CD14-positive monocyte (primary cell): ENCODE data around the gene PREP. TPM values are rescaled to one million over a fixed set of nuclear protein-coding genes. Genes with fewer than 3 reads are reported as not detected.

ENCODE experiments used
- DNase-seq, 3 donors: peaks; one replicate each; pipeline ENCODE4 v3.0.0-alpha.2; 2011 to 2022
- H2AFZ ChIP-seq: 2 replicates; pipeline ENCODE4 v1.6.0; 2012; ENCODE audit warnings: mild to moderate bottlenecking, low read depth, low read length, inconsistent platforms; ENCODE audit not compliant: insufficient read depth, poor library complexity, severe bottlenecking
- H3K27ac ChIP-seq, 2 donors: 1 replicate in 1 of 2; 2 replicates in 1 of 2; pipeline ENCODE4 v1.5.1; 2012 to 2013; ENCODE audit warnings: low read length in 2 of 2, control low read depth in 1 of 2, inconsistent platforms in 1 of 2, low read depth in 1 of 2, mild to moderate bottlenecking in 1 of 2
- H3K27me3 ChIP-seq, 2 donors: one replicate each; pipeline versions ENCODE4 v1.6.0 to v1.6.1; 2011 to 2013; ENCODE audit warnings: low read length in 2 of 2; ENCODE audit not compliant: control insufficient read depth in 2 of 2, insufficient read depth in 2 of 2
- H3K36me3 ChIP-seq, 2 donors: replicated peaks in 1 of 2; 1 replicate in 1 of 2; 2 replicates in 1 of 2; pipeline versions ENCODE4 v1.5.1 to v1.6.1; 2012 to 2013; ENCODE audit warnings: low read length in 2 of 2, control low read depth in 1 of 2, inconsistent platforms in 1 of 2, mild to moderate bottlenecking in 1 of 2; ENCODE audit not compliant: insufficient read depth in 2 of 2, control insufficient read depth in 1 of 2
- H3K4me1 ChIP-seq, 2 donors: 1 replicate in 1 of 2; 2 replicates in 1 of 2; pipeline versions ENCODE4 v1.5.1 to v1.6.1; 2012 to 2013; ENCODE audit warnings: low read length in 2 of 2, control low read depth in 1 of 2, inconsistent platforms in 1 of 2, mild to moderate bottlenecking in 1 of 2, moderate library complexity in 1 of 2; ENCODE audit not compliant: insufficient read depth in 2 of 2, control insufficient read depth in 1 of 2
- H3K4me2 ChIP-seq: replicated peaks from 2 replicates; pipeline ENCODE3; 2012; ENCODE audit warnings: low read length, moderate library complexity, mild to moderate bottlenecking; ENCODE audit not compliant: poor library complexity, severe bottlenecking; ENCODE audit errors: extremely low read depth
- H3K4me3 ChIP-seq, 3 experiments: fragments of 200-600 bp in 1 of 3; sonication (generic) in 1 of 3; replicated peaks in 1 of 3; 1 replicate in 2 of 3; 2 replicates in 1 of 3; pipeline ENCODE4 v1.5.1; 2011 to 2013; ENCODE audit warnings: low read length in 3 of 3, mild to moderate bottlenecking in 3 of 3, control low read depth in 2 of 3, low read depth in 2 of 3, inconsistent platforms in 1 of 3, moderate library complexity in 1 of 3
- H3K79me2 ChIP-seq: 2 replicates; pipeline ENCODE4 v1.6.0; 2012; ENCODE audit warnings: mild to moderate bottlenecking, control low read depth, inconsistent platforms, low read length, moderate library complexity; ENCODE audit not compliant: insufficient read depth
- H3K9ac ChIP-seq: 2 replicates; pipeline ENCODE4 v1.6.0; 2017; ENCODE audit warnings: low read length, mild to moderate bottlenecking; ENCODE audit not compliant: insufficient read depth, poor library complexity, severe bottlenecking
- H3K9me3 ChIP-seq, 2 donors: replicated peaks in 1 of 2; 1 replicate in 1 of 2; 2 replicates in 1 of 2; pipeline versions ENCODE4 v1.5.1 to v1.6.1; 2012 to 2013; ENCODE audit warnings: low read length in 2 of 2, control low read depth in 1 of 2; ENCODE audit not compliant: control insufficient read depth in 1 of 2, insufficient read depth in 1 of 2
- H4K20me1 ChIP-seq: 2 replicates; pipeline ENCODE4 v1.6.0; 2012; ENCODE audit warnings: mild to moderate bottlenecking, low read length, control low read depth, moderate library complexity; ENCODE audit not compliant: insufficient read depth
- H3K27ac Mint-ChIP-seq, 7 donors: one replicate each; pipeline ENCODE4 v1.8.0; 2020; ENCODE audit warnings: mild to moderate bottlenecking in 7 of 7, mixed read lengths in 7 of 7, moderate library complexity in 6 of 7, inconsistent platforms in 2 of 7
- H3K27me3 Mint-ChIP-seq, 3 donors: one replicate each; pipeline ENCODE4 v1.8.0; 2021 to 2022; ENCODE audit warnings: low read depth in 3 of 3, mild to moderate bottlenecking in 3 of 3, mixed read lengths in 3 of 3, moderate library complexity in 3 of 3, inconsistent platforms in 1 of 3
- H3K36me3 Mint-ChIP-seq, 2 donors: one replicate each; pipeline ENCODE4 v1.8.0; 2020; ENCODE audit warnings: mixed read lengths in 2 of 2, inconsistent platforms in 1 of 2, mild to moderate bottlenecking in 1 of 2
- H3K4me1 Mint-ChIP-seq: one replicate; pipeline ENCODE4 v1.8.0; 2020; ENCODE audit warnings: mild to moderate bottlenecking, mixed read lengths
- H3K4me3 Mint-ChIP-seq, 2 donors: one replicate each; pipeline ENCODE4 v1.8.0; 2020; ENCODE audit warnings: mild to moderate bottlenecking in 2 of 2, mixed read lengths in 2 of 2, moderate library complexity in 1 of 2
- H3K9me3 Mint-ChIP-seq, 7 donors: one replicate each; pipeline ENCODE4 v1.8.0; 2020 to 2022; ENCODE audit warnings: mixed read lengths in 7 of 7, mild to moderate bottlenecking in 6 of 7, moderate library complexity in 6 of 7, inconsistent platforms in 2 of 7
- WGBS: methylation state at CpG from one replicate; pipeline ENCODE4 v1.1.5; 2013; ENCODE audit warnings: missing lambda C conversion rate; ENCODE audit not compliant: insufficient coverage; 5-methylcytosine and 5-hydroxymethylcytosine counted together
- intact Hi-C, 2 donors: fragments of 100-400 bp; cut with micrococcal nuclease; formaldehyde crosslinking; loops; one replicate each; pipeline versions ENCODE4 v1.15.0 to v1.15.1; 2023
- polyA plus RNA-seq, 3 donors: library from polyadenylated mRNA; depleted of rRNA in 1 of 3; unstranded in 2 of 3; stranded (reverse) in 1 of 3; fragments of 300-500 nt in 2 of 3; fragments of >200 nt in 1 of 3; fragmentation: Illumina TruSeq in 2 of 3; gene quantifications; 1 replicate in 2 of 3; 2 replicates in 1 of 3; pipeline ENCODE4 v1.2.3, GENCODE V29; 2012 to 2021
- TF ChIP-seq, protein P1 (sequence below): fragments of 200-600 bp; IDR thresholded peaks from one replicate; pipeline ENCODE4 v1.8.0; 2022; ENCODE audit warnings: antibody characterized with exemption, mild to moderate bottlenecking

The PREP gene
- polyA plus RNA-seq, 3 donors, result 21.4 to 40.8 (median 30.7) TPM

DNA sequence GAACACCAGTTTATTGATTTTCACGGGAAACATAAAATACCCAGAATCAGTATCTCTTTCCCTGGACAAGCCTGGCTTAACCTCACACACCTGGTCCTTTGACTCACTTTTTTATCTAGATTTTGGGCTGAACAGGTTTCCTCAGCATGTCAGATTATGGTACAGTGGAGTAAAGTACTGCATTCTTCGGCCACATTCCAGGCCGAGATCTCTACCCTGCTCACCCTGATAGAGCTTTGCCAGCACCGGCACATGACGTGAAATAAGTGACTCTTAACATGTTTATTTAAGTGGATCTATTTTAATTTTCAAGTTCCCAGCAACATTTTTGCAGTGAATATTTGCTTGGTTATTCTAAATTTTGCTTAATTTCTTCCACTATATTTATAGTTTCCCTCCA, 144.1 kb downstream of the PREP start:
- H3K4me3 Mint-ChIP-seq, result no peak overlapping the region
- Histone ChIP-seq H3K27me3 (no peaks in the 10 kb centered on the region), H3K9me3 (no peaks in the 10 kb centered on the region), H3K4me1 (no peaks in the 10 kb centered on the region), H3K9ac (no peak overlapping the region), H4K20me1 (no peaks in the 10 kb centered on the region), H3K27ac (no peak overlapping the region), H3K4me3 (no peak overlapping the region), H3K79me2 (no peaks in the 10 kb centered on the region), H3K36me3 (no peaks in the 10 kb centered on the region), H2AFZ (no peak overlapping the region), H3K4me2 (no peak overlapping the region)
- DNase-seq, result no peak
- H3K9me3 Mint-ChIP-seq, result peaks cover 0 to 4% (median 2%) of the 10 kb centered on the region in 7 donors
- H3K27ac Mint-ChIP-seq, result no peak overlapping the region
- intact Hi-C loops, result no loop called here
- H3K36me3 Mint-ChIP-seq, result no peaks in the 10 kb centered on the region
- no CpG with 5 or more reads among the region's 5 CpGs for WGBS
- TF ChIP-seq, protein P1, sequence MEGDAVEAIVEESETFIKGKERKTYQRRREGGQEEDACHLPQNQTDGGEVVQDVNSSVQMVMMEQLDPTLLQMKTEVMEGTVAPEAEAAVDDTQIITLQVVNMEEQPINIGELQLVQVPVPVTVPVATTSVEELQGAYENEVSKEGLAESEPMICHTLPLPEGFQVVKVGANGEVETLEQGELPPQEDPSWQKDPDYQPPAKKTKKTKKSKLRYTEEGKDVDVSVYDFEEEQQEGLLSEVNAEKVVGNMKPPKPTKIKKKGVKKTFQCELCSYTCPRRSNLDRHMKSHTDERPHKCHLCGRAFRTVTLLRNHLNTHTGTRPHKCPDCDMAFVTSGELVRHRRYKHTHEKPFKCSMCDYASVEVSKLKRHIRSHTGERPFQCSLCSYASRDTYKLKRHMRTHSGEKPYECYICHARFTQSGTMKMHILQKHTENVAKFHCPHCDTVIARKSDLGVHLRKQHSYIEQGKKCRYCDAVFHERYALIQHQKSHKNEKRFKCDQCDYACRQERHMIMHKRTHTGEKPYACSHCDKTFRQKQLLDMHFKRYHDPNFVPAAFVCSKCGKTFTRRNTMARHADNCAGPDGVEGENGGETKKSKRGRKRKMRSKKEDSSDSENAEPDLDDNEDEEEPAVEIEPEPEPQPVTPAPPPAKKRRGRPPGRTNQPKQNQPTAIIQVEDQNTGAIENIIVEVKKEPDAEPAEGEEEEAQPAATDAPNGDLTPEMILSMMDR, result no peak
- no peaks in the 10 kb centered on the region for H3K4me1 Mint-ChIP-seq
- peaks cover 2 to 4% (median 3%) of the 10 kb centered on the region in 3 donors for H3K27me3 Mint-ChIP-seq

DNA sequence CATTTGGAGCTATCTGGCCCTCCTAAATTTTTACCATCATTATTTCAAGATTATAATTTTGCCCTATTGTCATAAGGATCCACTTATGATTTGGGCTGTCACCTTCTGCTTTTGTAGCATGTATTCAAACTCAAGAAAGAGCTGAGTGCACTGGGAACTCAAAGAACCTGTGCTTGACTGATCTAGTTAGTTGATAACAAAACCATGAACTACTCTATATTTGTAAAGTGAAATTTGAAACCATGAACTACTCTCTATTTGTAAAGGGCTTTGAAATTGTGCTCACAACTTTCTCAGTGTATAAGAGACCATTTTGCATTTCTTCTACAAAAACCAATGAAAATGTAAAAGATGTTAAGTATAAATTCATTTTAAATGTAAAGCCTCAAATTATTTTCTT, 145.5 kb downstream of the PREP start:
- H3K9me3 ChIP-seq, result no peaks in the 10 kb centered on the region
- no peak overlapping the region for H3K4me2 ChIP-seq
- no peak overlapping the region for H3K27ac ChIP-seq
- H3K27ac Mint-ChIP-seq, result no peak overlapping the region
- H4K20me1 ChIP-seq, result no peaks in the 10 kb centered on the region
- no peaks in the 10 kb centered on the region for H3K36me3 Mint-ChIP-seq
- no peak overlapping the region for H3K4me3 ChIP-seq
- TF ChIP-seq, protein P1, result no peak
- H3K36me3 ChIP-seq, result no peaks in the 10 kb centered on the region
- H3K27me3 Mint-ChIP-seq, result peaks cover 2 to 6% (median 3%) of the 10 kb centered on the region in 3 donors
- no peaks in the 10 kb centered on the region for H3K4me1 Mint-ChIP-seq
- DNase-seq, result no peak
- no peaks in the 10 kb centered on the region for H3K4me1 ChIP-seq
- H2AFZ ChIP-seq, result no peak overlapping the region
- H3K9me3 Mint-ChIP-seq, result peaks cover 0 to 4% (median 2%) of the 10 kb centered on the region in 7 donors
- no peaks in the 10 kb centered on the region for H3K79me2 ChIP-seq
- no peaks in the 10 kb centered on the region for H3K27me3 ChIP-seq
- H3K4me3 Mint-ChIP-seq, result no peak overlapping the region
- H3K9ac ChIP-seq, result no peak overlapping the region
- intact Hi-C loops, result no loop called here
